GM23248 (cell line): ENCODE measurements around the gene ARPC5. TPM values are rescaled to one million over a fixed set of nuclear protein-coding genes. Genes with fewer than 3 reads are reported as not detected.
A peak's percentile ranks its signal among the peaks of the same experiment; 100 is the strongest.

Source experiments
- DNase-seq: peaks from one replicate; pipeline ENCODE4 v3.0.0-alpha.2; 2015
- H2AFZ ChIP-seq: fragments of 200-600 bp; sonication (generic); 2 replicates; pipeline ENCODE4 v1.6.1; 2016; ENCODE audit warnings: antibody characterized with exemption
- H3F3A ChIP-seq: fragments of 200-600 bp; sonication (generic); 2 replicates; pipeline ENCODE4 v1.6.1; 2016; ENCODE audit warnings: mild to moderate bottlenecking, antibody characterized with exemption, mixed run types; ENCODE audit not compliant: insufficient read depth
- H3K27ac ChIP-seq: fragments of 200-600 bp; sonication (generic); 2 replicates; pipeline ENCODE4 v1.5.1; 2016; ENCODE audit warnings: mild to moderate bottlenecking
- H3K27me3 ChIP-seq: fragments of 200-600 bp; sonication (generic); replicated peaks from 2 replicates; pipeline ENCODE4 v1.6.1; 2016; ENCODE audit warnings: mild to moderate bottlenecking; ENCODE audit not compliant: insufficient read depth
- H3K36me3 ChIP-seq: fragments of 200-600 bp; sonication (generic); 2 replicates; pipeline ENCODE4 v1.6.1; 2016; ENCODE audit warnings: low read depth, mild to moderate bottlenecking
- H3K4me1 ChIP-seq: fragments of 200-600 bp; sonication (generic); 2 replicates; pipeline ENCODE4 v1.6.1; 2016; ENCODE audit warnings: mild to moderate bottlenecking; ENCODE audit not compliant: insufficient read depth
- H3K4me2 ChIP-seq: fragments of 200-600 bp; sonication (generic); one replicate; pipeline ENCODE4 v1.6.1; 2016; ENCODE audit warnings: mild to moderate bottlenecking; ENCODE audit not compliant: unreplicated experiment
- H3K4me3 ChIP-seq: fragments of 200-600 bp; sonication (generic); 2 replicates; pipeline ENCODE4 v1.5.1; 2016; ENCODE audit warnings: mild to moderate bottlenecking
- H3K79me2 ChIP-seq: fragments of 200-600 bp; sonication (generic); 2 replicates; pipeline ENCODE4 v1.6.1; 2016; ENCODE audit warnings: mild to moderate bottlenecking; ENCODE audit not compliant: insufficient read depth
- H3K9ac ChIP-seq: fragments of 200-600 bp; sonication (generic); 2 replicates; pipeline ENCODE4 v1.6.1; 2016; ENCODE audit warnings: mild to moderate bottlenecking
- H3K9me2 ChIP-seq: fragments of 200-600 bp; sonication (generic); 2 replicates; pipeline ENCODE4 v1.6.1; 2016; ENCODE audit warnings: mixed run types, mild to moderate bottlenecking, moderate library complexity; ENCODE audit not compliant: insufficient read depth
- H3K9me3 ChIP-seq: fragments of 200-600 bp; sonication (generic); one replicate; pipeline ENCODE4 v1.6.1; 2017; ENCODE audit warnings: low read depth
- H4K20me1 ChIP-seq: fragments of 200-600 bp; sonication (generic); 2 replicates; pipeline ENCODE4 v1.6.0; 2016; ENCODE audit not compliant: insufficient read depth
- EZH2 ChIP-seq: fragments of 200-600 bp; sonication (generic); IDR thresholded peaks from 2 replicates; pipeline ENCODE4 v1.6.1; 2018; ENCODE audit warnings: antibody characterized with exemption, mild to moderate bottlenecking; ENCODE audit not compliant: insufficient read depth, poor library complexity, severe bottlenecking
- EZH2phosphoT487 ChIP-seq: fragments of 200-600 bp; sonication (generic); IDR thresholded peaks from 2 replicates; pipeline ENCODE4 v1.6.1; 2018; ENCODE audit warnings: antibody characterized with exemption, moderate library complexity, mild to moderate bottlenecking, low read depth; ENCODE audit not compliant: insufficient read depth
- WGBS, 2 experiments: methylation state at CpG; one replicate each; pipeline ENCODE4 v1.1.6; 2015 to 2017; ENCODE audit warnings: low lambda C conversion rate in 2 of 2, low coverage in 1 of 2; ENCODE audit errors: missing lambda C conversion rate in 2 of 2; 5-methylcytosine and 5-hydroxymethylcytosine counted together
- in situ Hi-C: fragments of 300-500 bp; cut with MboI; formaldehyde crosslinking; loops from 2 replicates; pipeline ENCODE4 v1.15.0; 2020
- polyA plus RNA-seq: library from polyadenylated mRNA; unstranded; fragments of >200 nt; fragmentation: Nextera tagmentation; extraction: Ambion mirVana; gene quantifications from 2 replicates; pipeline ENCODE4 v1.2.1, GENCODE V29; 2016
- total RNA-seq: library from RNA; depleted of rRNA; stranded (reverse); fragments of >200 nt; shearing (Covaris generic); gene quantifications from 2 replicates; pipeline ENCODE4 v1.2.3, GENCODE V29; 2014

The ARPC5 gene
- total and polyA plus RNA-seq, 2 experiments from 2014 or later, result 388 to 666 TPM

DNA sequence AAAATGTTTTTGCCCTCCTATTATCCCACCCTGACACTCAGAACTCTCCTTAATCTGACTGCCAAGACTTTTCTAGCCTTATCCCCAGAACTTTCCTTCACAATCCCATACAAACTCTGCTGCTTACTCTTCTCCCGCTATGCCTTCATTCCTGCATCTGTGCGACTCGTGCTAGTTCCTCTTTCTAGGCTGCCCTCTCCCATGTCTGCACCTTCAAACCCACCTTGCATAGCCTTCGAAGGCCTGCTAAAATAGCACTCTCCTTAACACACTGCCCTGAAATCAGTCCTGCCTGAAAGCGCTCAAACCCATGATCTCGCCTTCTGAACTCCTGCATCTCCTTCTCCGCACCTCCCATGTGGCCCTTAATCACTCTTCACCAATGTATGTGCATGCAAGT is 42.9 kb downstream of the ARPC5 start:
- Histone ChIP-seq H2AFZ (no peak overlapping the region), H3K4me1 (peaks cover 6% of the 10 kb centered on the region), H3K79me2 (no peaks in the 10 kb centered on the region), H3K9me2 (no peaks in the 10 kb centered on the region), H3K27ac (no peak overlapping the region), H3K36me3 (no peaks in the 10 kb centered on the region), H3K9ac (no peak overlapping the region), H3K4me2 (no peak overlapping the region), H3F3A (peaks cover 6% of the 10 kb centered on the region), H3K27me3 (no peaks in the 10 kb centered on the region), H4K20me1 (no peaks in the 10 kb centered on the region), H3K9me3 (no peaks in the 10 kb centered on the region), H3K4me3 (no peak overlapping the region)
- no peak for DNase-seq
- 86 to 87% methylated on average over 7 of the region's 7 CpGs for WGBS, 2 experiments
- TF ChIP-seq EZH2phosphoT487, result no peak
- TF ChIP-seq EZH2, result no peak
- in situ Hi-C loops, result no loop called here

DNA sequence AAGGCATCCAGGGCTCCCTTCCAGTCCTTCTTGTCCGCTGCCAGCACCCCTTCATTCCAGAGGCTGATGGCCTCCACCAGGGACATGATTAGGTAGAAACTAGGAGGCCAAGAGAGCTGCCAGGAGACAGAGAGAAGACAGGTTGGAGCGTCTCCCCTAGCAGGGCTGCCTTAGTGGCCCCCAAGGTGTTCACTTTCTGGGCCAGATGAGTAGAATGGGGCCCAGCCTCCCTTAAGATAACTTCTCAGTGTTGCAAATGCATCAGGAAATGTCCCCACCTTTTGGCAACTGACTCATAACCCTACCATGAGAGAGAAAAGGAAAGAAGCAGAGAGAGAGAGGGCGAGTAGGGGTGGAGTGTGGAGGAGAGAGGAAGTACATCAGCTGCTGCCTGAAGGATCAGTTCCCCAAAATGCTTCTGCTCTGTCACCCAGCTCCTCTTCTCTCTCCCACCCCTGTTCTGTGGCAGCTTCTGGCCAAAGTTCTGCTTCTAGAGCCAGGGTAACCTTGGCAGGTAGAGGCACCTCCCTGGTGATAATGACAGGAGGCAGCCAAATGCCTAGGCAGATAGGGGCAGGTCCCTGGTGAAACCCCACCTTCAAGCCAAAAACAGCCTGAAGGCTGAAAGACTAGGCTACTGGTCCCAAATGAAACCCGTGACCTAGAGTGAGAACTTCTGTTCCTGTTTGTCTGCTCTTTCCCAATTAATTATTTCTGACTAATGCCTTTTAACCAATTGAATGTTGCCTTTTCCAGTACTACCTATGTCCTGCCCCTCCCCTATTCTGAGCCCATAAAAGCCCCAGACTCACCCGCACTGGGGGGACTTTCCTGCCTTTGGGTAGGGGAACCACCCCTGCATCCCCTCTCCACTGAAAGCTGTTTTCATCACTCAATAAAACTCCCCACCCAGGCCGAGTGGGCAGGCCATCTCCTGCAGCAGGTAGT is 45.1 kb downstream of the ARPC5 start, which contains the start of gene NCF2:
Gene NCF2 (minus strand): TSS at position 216 of the 948 bp plus-strand sequence. CDS start 130 bp downstream, at position 86.
- no peak for TF ChIP-seq EZH2phosphoT487
- TF ChIP-seq EZH2, result no peak
- H3K9ac ChIP-seq, result no peak within 1 kb of the TSS
- H3K36me3 ChIP-seq, result no peaks in the 10 kb centered on the region
- in situ Hi-C loops, result no loop called here
- H3K4me1 ChIP-seq, result no peaks in the 10 kb centered on the region
- H3F3A ChIP-seq, result no peaks in the 10 kb centered on the region
- 0 out of 2 replicates have a peak within 1 kb of the TSS, but pooled peaks have one; percentile 45 for H2AFZ ChIP-seq
- H3K9me3 ChIP-seq, result no peaks in the 10 kb centered on the region
- no peaks in the 10 kb centered on the region for H3K79me2 ChIP-seq
- no peaks in the 10 kb centered on the region for H4K20me1 ChIP-seq
- H3K27ac ChIP-seq, result no peak within 1 kb of the TSS
- H3K27me3 ChIP-seq, result no peaks in the 10 kb centered on the region
- WGBS, 2 experiments, result 90 to 91% methylated on average over 6 of the region's 6 CpGs
- H3K4me3 ChIP-seq, result no peak within 1 kb of the TSS
- peak; percentile 42 for DNase-seq
- no peak within 1 kb of the TSS for H3K4me2 ChIP-seq
- no peaks in the 10 kb centered on the region for H3K9me2 ChIP-seq

DNA sequence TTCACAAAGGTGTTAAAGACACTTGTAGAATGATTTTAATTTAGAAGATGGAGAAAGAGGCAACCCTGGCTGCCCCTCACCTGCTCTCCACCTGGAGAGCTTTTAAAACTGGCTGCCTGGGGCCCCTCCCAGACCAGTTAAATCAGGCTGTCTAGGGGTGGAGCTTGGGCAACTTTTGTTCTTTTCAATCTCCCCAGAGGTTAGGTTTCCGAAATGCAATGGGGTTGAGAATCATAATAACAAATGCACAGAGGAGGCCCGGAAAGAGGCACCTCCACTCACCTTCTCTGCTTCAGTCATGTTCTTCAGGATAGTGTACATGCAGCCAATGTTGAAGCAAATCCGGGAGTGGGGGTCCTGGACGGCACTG is 45.7 kb downstream of the ARPC5 start:
- no peaks in the 10 kb centered on the region for H3K4me1 ChIP-seq
- H3K27ac ChIP-seq, result no peak overlapping the region
- no peak overlapping the region for H3K4me2 ChIP-seq
- no peaks in the 10 kb centered on the region for H4K20me1 ChIP-seq
- H3F3A ChIP-seq, result no peaks in the 10 kb centered on the region
- no peaks in the 10 kb centered on the region for H3K36me3 ChIP-seq
- 97 to 99% methylated on average over 4 of the region's 4 CpGs for WGBS, 2 experiments
- no peak for DNase-seq
- no peaks in the 10 kb centered on the region for H3K9me2 ChIP-seq
- TF ChIP-seq EZH2 (no peak), EZH2phosphoT487 (no peak)
- H3K9ac ChIP-seq, result no peak overlapping the region
- H3K27me3 ChIP-seq, result no peaks in the 10 kb centered on the region
- in situ Hi-C loops, result no loop called here
- no peaks in the 10 kb centered on the region for H3K9me3 ChIP-seq
- H3K79me2 ChIP-seq, result no peaks in the 10 kb centered on the region
- H2AFZ ChIP-seq, result 0 out of 2 replicates have a peak overlapping the region, but pooled peaks have one; percentile 45
- no peak overlapping the region for H3K4me3 ChIP-seq

- no peaks in the 10 kb centered on the region for H3F3A ChIP-seq
- no peaks in the 10 kb centered on the region for H3K36me3 ChIP-seq
- no peaks in the 10 kb centered on the region for H3K9me3 ChIP-seq
- no peak overlapping the region for H3K9ac ChIP-seq
- 90% methylated on average over 5 of the region's 5 CpGs for WGBS, 2 experiments
- H4K20me1 ChIP-seq, result no peaks in the 10 kb centered on the region
- in situ Hi-C loops, result no loop called here
- no peak overlapping the region for H3K27ac ChIP-seq
- H3K79me2 ChIP-seq, result no peaks in the 10 kb centered on the region
- no peak overlapping the region for H3K4me3 ChIP-seq
- H3K27me3 ChIP-seq, result no peaks in the 10 kb centered on the region
- H3K4me1 ChIP-seq, result no peaks in the 10 kb centered on the region
- no peak overlapping the region for H2AFZ ChIP-seq
- no peak for DNase-seq
- TF ChIP-seq EZH2phosphoT487, result no peak
- TF ChIP-seq EZH2, result no peak
- H3K9me2 ChIP-seq, result no peaks in the 10 kb centered on the region
- no peak overlapping the region for H3K4me2 ChIP-seq
These were observed 46.2 kb downstream of the ARPC5 start for GRCh38 chr1:183589384-183589783.
